HG03135 (cell line): ENCODE data around the gene VPS8.

Experiments used
- ATAC-seq: cut with Tn5 transposase; IDR thresholded peaks from one replicate; pipeline ENCODE4 v1.9.1; 2021; ENCODE audit warnings: mild to moderate bottlenecking, moderate library complexity; ENCODE audit not compliant: unreplicated experiment

VPS8 gene

GRCh38 chr3:184808021-184808420 is 3.9 kb upstream of the VPS8 start:
- ATAC-seq: no peak

GRCh38 chr3:184810146-184810545 is 1.8 kb upstream of the VPS8 start:
- no peak for ATAC-seq

- no peak for ATAC-seq
Measured at GRCh38 chr3:184811034-184811433, 932 bp upstream of the VPS8 start.

GRCh38 chr3:184811663-184811998 is 335 bp upstream of the VPS8 start:
- no peak for ATAC-seq

GRCh38 chr3:184812662-184813042 is 686 bp downstream of the VPS8 start:
- ATAC-seq: peak; percentile 35

- no peak for ATAC-seq
Measured at GRCh38 chr3:184813357-184813756, 1.4 kb downstream of the VPS8 start.

GRCh38 chr3:184814214-184814613 is 2.2 kb downstream of the VPS8 start:
- no peak for ATAC-seq

- ATAC-seq: no peak
Measured at GRCh38 chr3:184815046-184815930, 3.3 kb downstream of the VPS8 start.

GRCh38 chr3:184816614-184817013 is 4.6 kb downstream of the VPS8 start:
- ATAC-seq: no peak

- ATAC-seq: no peak
Measured at GRCh38 chr3:184820525-184820924, 8.6 kb downstream of the VPS8 start.

- no peak for ATAC-seq
Measured at GRCh38 chr3:184821034-184821433, 9.1 kb downstream of the VPS8 start.

GRCh38 chr3:184822081-184822480 is 10.1 kb downstream of the VPS8 start:
- no peak for ATAC-seq

GRCh38 chr3:184822654-184823053 is 10.7 kb downstream of the VPS8 start:
- ATAC-seq: no peak

GRCh38 chr3:184823990-184824389 is 12.0 kb downstream of the VPS8 start:
- ATAC-seq: no peak

GRCh38 chr3:184825121-184825820 is 13.3 kb downstream of the VPS8 start:
- ATAC-seq: no peak

- no peak for ATAC-seq
Measured at GRCh38 chr3:184827572-184827971, 15.6 kb downstream of the VPS8 start.

- no peak for ATAC-seq
Measured at GRCh38 chr3:184832044-184832443, 20.1 kb downstream of the VPS8 start.

GRCh38 chr3:184832903-184833302 is 20.9 kb downstream of the VPS8 start:
- no peak for ATAC-seq

GRCh38 chr3:184836090-184836822 is 24.3 kb downstream of the VPS8 start:
- ATAC-seq: no peak

- ATAC-seq: no peak
Measured at GRCh38 chr3:184842433-184842832, 30.5 kb downstream of the VPS8 start.

- no peak for ATAC-seq
Measured at GRCh38 chr3:184845819-184846218, 33.9 kb downstream of the VPS8 start.

- no peak for ATAC-seq
Measured at GRCh38 chr3:184846496-184846895, 34.5 kb downstream of the VPS8 start.
